VCaP (cell line): ENCODE measurements around the gene GRIP2.

ENCODE experiments used
- H3K27ac ChIP-seq: fragments of 450-650 bp; 2 replicates; pipeline ENCODE4 v1.5.1; 2017
- TF ChIP-seq, protein P1 (sequence below): fragments of 450-650 bp; conservative IDR thresholded peaks from 2 replicates; pipeline ENCODE4 v1.5.1; 2017; ENCODE audit warnings: mild to moderate bottlenecking, moderate library complexity

The GRIP2 gene

DNA sequence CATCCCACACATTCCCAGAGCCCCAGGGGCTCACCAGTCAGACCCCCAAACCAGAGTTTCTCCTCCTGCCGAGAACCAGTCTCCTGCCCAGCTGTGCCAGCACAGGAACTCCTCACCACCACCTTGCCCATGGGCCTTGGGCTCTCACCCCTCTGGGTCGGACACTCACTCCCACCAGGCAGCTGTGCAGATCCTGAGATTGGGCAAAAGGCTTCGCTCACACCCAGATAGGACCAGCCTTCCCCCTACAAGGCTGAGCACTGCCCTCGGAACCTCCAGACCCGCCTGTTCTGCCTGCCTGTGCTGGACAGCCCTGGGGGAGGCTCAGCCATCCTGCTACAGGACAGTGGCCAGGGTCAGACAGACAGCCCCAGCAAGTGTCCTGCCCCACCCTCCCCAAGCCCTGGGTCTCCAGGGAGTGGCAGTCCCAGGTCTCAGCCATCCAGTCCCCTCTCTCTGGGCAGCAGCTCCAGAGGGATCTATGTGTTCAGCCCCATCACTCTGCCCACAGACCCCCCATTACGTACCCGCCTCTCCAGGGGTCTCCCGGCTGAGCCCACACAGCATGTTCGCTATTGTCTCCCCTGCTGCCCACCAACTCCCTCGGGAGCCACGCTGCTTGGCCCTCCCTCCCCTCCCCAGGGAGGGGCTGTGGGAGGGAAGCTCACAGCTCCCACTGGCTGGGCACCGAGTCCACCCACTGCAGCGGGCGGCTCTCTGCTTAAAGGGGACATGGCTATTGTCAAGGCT is at the start of gene GRIP2:
GRIP2 (minus strand) TSS at position 601 of the 750 bp plus-strand sequence; CDS start at position 567, 34 bp downstream.
- no peak within 1 kb of the TSS for H3K27ac ChIP-seq
- TF ChIP-seq, protein P1, sequence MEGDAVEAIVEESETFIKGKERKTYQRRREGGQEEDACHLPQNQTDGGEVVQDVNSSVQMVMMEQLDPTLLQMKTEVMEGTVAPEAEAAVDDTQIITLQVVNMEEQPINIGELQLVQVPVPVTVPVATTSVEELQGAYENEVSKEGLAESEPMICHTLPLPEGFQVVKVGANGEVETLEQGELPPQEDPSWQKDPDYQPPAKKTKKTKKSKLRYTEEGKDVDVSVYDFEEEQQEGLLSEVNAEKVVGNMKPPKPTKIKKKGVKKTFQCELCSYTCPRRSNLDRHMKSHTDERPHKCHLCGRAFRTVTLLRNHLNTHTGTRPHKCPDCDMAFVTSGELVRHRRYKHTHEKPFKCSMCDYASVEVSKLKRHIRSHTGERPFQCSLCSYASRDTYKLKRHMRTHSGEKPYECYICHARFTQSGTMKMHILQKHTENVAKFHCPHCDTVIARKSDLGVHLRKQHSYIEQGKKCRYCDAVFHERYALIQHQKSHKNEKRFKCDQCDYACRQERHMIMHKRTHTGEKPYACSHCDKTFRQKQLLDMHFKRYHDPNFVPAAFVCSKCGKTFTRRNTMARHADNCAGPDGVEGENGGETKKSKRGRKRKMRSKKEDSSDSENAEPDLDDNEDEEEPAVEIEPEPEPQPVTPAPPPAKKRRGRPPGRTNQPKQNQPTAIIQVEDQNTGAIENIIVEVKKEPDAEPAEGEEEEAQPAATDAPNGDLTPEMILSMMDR = no peak

DNA sequence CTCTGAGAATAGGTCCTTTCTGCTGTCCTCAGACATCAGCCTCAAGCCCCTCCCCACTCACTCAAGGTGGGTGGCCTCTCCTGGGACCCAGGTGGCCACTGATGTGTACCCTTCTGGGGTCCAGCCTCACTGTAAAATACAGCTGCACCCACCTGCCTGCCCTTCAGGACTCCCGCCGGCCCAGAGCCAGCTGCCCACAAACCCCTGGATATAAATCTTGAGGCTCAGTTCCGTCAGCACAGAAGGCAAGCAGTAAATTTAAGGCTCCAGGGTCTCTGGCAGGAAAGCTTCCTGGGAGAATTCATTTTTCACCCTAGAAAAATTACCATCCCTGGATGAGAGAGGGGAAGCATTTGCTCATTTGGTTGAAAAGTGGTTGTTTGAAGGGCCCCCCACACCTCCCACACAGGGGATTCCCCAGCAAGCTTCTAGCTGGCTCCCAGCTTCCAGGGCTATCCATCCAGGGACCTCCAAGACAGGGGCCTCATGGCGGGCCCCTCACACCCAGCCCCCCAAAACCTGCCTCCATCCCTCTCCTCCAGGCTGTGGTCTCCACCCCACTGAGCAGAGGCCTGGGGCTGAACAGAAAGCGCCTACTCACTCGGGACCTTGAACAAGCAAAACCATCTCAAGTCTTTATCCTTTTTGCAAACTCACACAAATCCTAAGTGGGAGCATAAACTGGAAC is 48.4 kb upstream of the GRIP2 start:
- TF ChIP-seq, protein P1 = no peak
- peak overlapping the region; percentile 62 for H3K27ac ChIP-seq

DNA sequence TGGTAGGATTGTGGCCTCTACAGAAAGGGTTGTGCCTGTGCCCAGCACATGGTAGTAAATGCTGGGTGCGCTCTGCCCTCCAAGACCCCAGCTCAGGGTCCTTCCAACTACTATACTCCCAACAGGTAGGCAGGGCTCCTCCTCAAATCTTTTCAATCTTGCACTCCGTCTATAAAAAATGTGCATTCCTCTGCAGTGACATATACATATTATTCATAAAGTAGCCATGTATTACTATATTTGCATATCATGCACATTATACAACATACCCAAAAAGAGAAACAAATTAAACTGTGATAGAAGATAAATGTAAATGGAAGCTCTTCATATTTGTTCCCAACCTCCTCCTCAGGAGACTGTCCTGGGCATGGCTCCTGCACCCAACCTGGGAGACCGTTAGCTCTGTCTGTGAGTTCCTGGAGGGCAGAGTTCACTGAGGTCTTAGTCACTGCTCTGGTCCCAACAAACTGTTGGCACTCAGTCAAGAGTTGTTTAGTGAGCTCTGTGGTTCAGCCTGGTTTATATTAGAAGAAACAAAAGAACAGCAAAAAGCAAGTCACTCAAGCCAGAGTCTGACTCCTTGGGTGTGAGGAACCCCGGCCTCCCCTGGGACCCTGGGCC is 47.7 kb upstream of the GRIP2 start:
- TF ChIP-seq, protein P1 = no peak
- H3K27ac ChIP-seq = peak overlapping the region; percentile 62; the same call in 1 of the 2 replicates

DNA sequence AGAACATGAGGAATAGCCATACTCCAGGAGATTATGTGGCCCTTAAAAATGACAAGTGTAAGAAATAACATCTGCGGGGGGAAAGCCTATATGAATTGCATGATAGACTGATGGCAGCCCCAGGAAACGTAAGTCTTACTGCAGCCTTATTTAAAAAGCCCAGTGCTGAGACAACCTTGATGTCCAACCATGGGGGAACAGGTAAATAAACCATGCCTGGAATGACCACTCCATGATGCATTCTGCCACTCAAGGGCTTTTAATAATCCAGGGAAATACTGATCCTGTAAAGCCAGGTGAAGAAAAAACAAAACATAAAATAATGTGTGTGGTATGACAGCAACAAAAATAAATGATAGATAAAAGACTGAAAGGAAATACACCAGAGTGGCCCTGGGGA is 46.5 kb upstream of the GRIP2 start:
- TF ChIP-seq, protein P1 = no peak
- H3K27ac ChIP-seq = no peak overlapping the region

DNA sequence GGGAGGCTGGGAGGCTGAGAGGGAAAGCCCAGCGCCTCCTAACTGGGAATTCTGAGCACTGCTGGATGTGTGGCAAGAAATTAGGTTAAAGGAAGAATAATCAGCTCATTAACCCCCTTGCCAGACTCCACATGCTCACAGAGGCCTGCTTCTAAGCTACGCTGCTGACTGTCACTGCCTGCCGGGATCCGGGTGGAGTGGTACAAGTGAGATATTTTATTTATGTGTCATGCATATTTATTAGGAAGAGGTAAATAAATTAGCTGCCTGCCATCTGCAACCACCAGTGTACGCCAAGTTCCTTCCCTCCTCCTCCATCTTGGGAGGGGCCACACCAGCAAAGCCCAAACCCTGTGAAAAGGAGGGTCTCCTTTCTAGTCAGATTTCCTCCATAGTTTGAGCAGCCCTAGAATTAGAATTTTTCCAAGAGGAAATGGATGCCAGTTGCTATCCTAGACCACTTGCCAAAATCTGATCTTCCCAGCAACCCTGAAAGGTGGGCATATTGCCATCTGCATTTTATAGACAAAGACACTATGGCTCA is 43.5 kb upstream of the GRIP2 start:
- H3K27ac ChIP-seq = no peak overlapping the region
- TF ChIP-seq, protein P1 = no peak

DNA sequence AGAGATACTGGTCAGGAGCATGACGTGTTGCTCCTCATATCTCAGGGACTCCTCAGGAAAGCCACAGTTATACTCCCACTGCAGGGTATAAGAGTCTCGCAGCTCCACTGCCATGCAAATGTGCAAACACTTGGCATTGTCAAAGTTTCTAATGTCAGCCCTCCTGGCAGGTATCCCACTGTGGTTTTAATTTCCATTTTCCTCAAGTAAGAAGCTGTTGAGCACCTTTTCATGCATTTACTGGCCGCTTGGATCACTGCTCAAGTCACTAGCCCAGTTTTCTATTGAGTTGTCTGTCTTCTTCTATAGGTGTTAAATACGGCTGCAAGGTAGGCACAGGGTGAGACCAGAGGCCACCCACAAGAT is 41.9 kb upstream of the GRIP2 start:
- TF ChIP-seq, protein P1 = no peak
- H3K27ac ChIP-seq = no peak overlapping the region
